ENCODE data around the gene PEMT. TPM values are rescaled to one million over a fixed set of nuclear protein-coding genes. Genes with fewer than 3 reads are reported as not detected.

Gene PEMT
- total RNA-seq, 4 donors from 2014 or later, result 52.5 to 76.1 (median 62.6) TPM

DNA sequence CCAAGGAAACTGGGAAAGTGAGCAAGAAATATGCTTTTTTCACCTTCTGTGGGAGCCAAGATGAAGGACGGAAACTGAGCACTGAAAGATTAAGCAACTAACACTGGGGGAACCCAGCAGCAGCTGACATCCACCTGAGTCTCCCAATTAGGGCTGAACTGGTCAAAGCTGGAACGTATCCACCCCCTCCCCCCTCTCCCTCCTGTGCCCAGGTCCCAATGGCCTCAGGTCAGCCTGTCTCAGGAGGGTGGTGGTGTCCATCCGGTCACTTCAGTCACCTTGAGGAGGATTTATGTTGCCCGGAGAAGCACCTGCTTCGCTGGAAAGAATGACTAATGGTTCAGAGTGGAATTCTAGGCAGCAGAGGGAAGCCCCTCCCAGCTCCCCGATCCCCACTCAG, 10.0 kb downstream of the PEMT start:
- peaks cover 0 to 2% of the 10 kb centered on the region in 2 donors for H3K36me3 ChIP-seq
- H3K27me3 ChIP-seq, result no peaks in the 10 kb centered on the region
- intact Hi-C loops (cut with DNase I), result no loop called here
- no peak overlapping the region for H3K4me3 ChIP-seq (replicated peaks in 1 of 3)
- TF ChIP-seq, protein P1, sequence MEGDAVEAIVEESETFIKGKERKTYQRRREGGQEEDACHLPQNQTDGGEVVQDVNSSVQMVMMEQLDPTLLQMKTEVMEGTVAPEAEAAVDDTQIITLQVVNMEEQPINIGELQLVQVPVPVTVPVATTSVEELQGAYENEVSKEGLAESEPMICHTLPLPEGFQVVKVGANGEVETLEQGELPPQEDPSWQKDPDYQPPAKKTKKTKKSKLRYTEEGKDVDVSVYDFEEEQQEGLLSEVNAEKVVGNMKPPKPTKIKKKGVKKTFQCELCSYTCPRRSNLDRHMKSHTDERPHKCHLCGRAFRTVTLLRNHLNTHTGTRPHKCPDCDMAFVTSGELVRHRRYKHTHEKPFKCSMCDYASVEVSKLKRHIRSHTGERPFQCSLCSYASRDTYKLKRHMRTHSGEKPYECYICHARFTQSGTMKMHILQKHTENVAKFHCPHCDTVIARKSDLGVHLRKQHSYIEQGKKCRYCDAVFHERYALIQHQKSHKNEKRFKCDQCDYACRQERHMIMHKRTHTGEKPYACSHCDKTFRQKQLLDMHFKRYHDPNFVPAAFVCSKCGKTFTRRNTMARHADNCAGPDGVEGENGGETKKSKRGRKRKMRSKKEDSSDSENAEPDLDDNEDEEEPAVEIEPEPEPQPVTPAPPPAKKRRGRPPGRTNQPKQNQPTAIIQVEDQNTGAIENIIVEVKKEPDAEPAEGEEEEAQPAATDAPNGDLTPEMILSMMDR (IDR thresholded peaks at IDR 0.05), result no peak
- no peak for TF ChIP-seq POLR2A (IDR thresholded peaks at IDR 0.05)
- DNase-seq, result no peak
- H3K27ac ChIP-seq, result no peak overlapping the region
- no peaks in the 10 kb centered on the region for H3K9me3 ChIP-seq
- H3K4me1 ChIP-seq, result peaks cover 0 to under 1% of the 10 kb centered on the region in 2 donors
- WGBS, 2 donors, result 74 to 80% methylated on average over 6 of the region's 6 CpGs

DNA sequence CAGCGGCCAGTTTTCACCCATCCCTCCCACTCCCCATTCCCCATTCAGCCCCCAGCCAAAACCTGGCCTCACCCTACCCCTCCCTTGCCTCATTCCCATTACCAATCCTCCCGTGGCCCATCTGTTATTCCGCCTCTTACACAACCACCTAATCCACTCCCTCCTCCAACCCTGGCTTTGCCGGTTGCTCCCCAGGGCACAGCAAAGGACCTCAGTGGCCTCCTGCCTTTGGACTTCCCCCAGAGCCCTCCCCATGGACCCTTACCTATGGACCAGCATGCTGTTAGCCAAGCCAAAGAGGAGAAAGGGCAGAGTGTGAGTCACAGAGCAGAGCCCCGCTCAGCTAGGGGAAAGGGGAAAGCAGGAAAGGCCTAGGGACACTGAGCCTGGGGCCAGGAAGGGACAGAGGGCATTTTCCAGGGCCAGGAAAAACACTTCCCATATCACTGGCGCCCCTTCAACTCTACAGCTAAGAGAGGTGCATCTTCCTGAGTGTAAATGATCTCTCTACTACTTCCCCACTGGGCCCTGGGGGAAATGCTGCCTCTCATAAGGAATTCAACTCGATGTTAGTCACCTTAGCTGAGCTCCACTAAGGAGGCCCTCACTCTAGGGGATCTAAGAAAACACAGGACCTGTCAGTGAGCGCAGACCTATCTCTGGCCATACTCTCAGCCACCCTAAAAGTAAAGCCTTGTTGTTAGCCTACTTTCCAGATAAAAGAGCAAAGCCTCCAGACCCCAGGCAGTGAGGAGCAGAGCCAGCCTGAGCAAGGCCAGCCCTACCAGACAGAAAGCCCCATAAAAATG, 10.6 kb downstream of the PEMT start:
- Histone ChIP-seq H3K36me3 (peaks cover 0 to 4% of the 10 kb centered on the region in 2 donors), H3K4me1 (no peaks in the 10 kb centered on the region), H3K27me3 (no peaks in the 10 kb centered on the region), H3K4me3 (replicated peaks in 1 of 3) (no peak overlapping the region), H3K27ac (no peak overlapping the region), H3K9me3 (no peaks in the 10 kb centered on the region)
- WGBS, 2 donors, result 79 to 81% methylated on average over 8 of the region's 8 CpGs
- TF ChIP-seq, protein P1 (IDR thresholded peaks at IDR 0.05), result no peak
- no peak for TF ChIP-seq POLR2A (IDR thresholded peaks at IDR 0.05)
- intact Hi-C loops (cut with DNase I), result no loop called here
- no peak for DNase-seq

DNA sequence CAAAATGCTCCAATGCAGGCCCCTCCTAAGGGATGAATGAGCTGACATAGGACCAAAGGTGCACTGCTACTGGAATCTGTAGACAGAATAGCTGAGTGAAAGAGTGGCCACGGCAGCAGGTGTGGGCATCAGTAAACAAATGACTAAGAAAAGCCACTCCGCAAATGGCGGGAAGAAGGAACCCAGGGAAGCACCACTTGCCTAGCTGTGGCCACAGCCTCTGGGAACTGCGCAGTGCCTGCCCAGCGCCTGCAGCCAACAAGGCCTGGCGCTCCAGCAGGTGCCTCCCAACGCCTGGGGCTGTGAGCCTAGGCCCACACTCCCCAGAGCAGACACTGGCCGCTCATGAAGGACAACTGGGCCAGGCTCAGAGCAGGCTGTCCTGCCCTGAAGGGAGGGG, 11.8 kb downstream of the PEMT start:
- WGBS, 2 donors, result 92% methylated on average over 4 to 7 of the region's 8 CpGs
- Histone ChIP-seq H3K27ac (no peak overlapping the region), H3K27me3 (no peaks in the 10 kb centered on the region), H3K9me3 (no peaks in the 10 kb centered on the region), H3K36me3 (peaks cover 0 to 4% of the 10 kb centered on the region in 2 donors), H3K4me3 (replicated peaks in 1 of 3) (no peak overlapping the region), H3K4me1 (no peaks in the 10 kb centered on the region)
- intact Hi-C loops (cut with DNase I), result no loop called here
- no peak for TF ChIP-seq POLR2A (IDR thresholded peaks at IDR 0.05)
- TF ChIP-seq, protein P1 (IDR thresholded peaks at IDR 0.05), result no peak
- DNase-seq, result no peak

DNA sequence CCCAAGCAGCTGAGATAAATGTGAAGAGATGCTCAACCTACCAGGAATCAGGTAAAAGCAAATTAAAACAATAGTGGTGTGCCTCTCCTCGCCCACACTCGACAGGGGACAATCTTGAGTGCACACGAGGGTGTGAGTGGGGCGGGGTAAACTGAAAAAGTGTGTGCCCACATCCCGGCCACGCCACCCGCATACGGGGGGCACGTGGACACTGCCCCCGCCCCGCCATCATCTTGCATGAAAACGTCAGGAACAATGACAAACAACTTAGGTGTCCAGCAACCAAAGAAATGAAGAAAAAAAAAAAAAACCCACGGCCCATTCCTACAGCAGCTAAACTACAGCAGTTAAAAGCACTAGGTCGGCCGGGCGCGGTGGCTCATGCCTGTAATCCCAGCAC, 14.1 kb downstream of the PEMT start:
- no peak overlapping the region for H3K27ac ChIP-seq
- no peaks in the 10 kb centered on the region for H3K4me1 ChIP-seq
- TF ChIP-seq, protein P1 (IDR thresholded peaks at IDR 0.05), result no peak
- intact Hi-C loops (cut with DNase I), result no loop called here
- DNase-seq, result no peak
- no peaks in the 10 kb centered on the region for H3K27me3 ChIP-seq
- H3K36me3 ChIP-seq, result peaks cover 0 to 4% of the 10 kb centered on the region in 2 donors
- 90 to 91% methylated on average over 17 of the region's 17 CpGs for WGBS, 2 donors
- H3K9me3 ChIP-seq, result no peaks in the 10 kb centered on the region
- no peak overlapping the region for H3K4me3 ChIP-seq (replicated peaks in 1 of 3)

DNA sequence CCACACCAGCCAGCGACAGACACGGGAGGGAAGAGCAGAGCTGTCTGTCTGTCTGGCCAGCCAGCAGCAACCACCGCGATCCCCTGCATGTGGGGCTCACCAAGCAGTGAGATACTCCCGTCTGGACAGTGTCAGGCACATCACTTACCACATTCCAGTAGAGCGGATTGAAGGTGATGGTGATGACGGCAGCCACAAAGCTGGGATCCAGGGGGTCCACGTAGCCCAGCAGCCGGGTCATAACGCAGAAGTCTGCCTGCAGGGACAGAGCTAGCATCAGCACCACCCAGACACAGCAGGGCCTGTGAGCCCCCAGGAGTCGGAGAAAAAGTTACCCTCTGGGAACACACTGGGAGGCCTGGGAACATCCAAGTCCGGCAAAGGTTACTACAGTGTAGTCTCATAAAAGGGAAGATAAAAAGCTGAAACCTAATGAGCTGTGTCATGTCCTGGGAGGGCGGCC, 14.7 kb downstream of the PEMT start:
- intact Hi-C loops (cut with DNase I), result no loop called here
- H3K4me1 ChIP-seq, result no peaks in the 10 kb centered on the region
- H3K4me3 ChIP-seq (replicated peaks in 1 of 3), result no peak overlapping the region
- peaks cover 0 to 4% of the 10 kb centered on the region in 2 donors for H3K36me3 ChIP-seq
- DNase-seq, result no peak
- no peak for TF ChIP-seq POLR2A (IDR thresholded peaks at IDR 0.05)
- TF ChIP-seq, protein P1 (IDR thresholded peaks at IDR 0.05), result no peak
- H3K27me3 ChIP-seq, result no peaks in the 10 kb centered on the region
- no peaks in the 10 kb centered on the region for H3K9me3 ChIP-seq
- 86 to 87% methylated on average over 9 to 11 of the region's 13 CpGs for WGBS, 2 donors
- H3K27ac ChIP-seq, result no peak overlapping the region
